HepG2 (cell line): ENCODE data around the gene ARHGAP32. TPM values are rescaled to one million over a fixed set of nuclear protein-coding genes. Genes with fewer than 3 reads are reported as not detected.

Source experiments
- ATAC-seq: fragments of 200-7000 bp; cut with Tn5 transposase; 3 replicates; pipeline ENCODE4 v1.9.1; 2020; ENCODE audit warnings: mild to moderate bottlenecking, moderate library complexity
- BruUV-seq: library from RNA; stranded (reverse); fragments of 400-500 nt; replicated peaks from 2 replicates; lab custom pipeline; 2021; lab: Mats Ljungman, UMichigan
- CTCF ChIA-PET: fragments of 300-600 bp; formaldehyde crosslinking; extraction: SDS; loops from one replicate; lab custom pipeline; 2021; ENCODE audit warnings: low total read pairs, inconsistent platforms, low intra/inter-chr PET ratio; lab: Yijun Ruan, JAX
- POLR2A ChIA-PET: fragments of 350-600 bp; sonication (Branson Sonifier 250); formaldehyde crosslinking; loops from one replicate; lab custom pipeline; 2020; ENCODE audit warnings: antibody characterized with exemption, inconsistent platforms; lab: Yijun Ruan, JAX
- DNase-seq: peaks from one replicate; pipeline ENCODE4 v3.0.0-alpha.2; 2015; ENCODE audit warnings: low spot score
- FAIRE-seq: peaks from 3 replicates; lab custom pipeline; 2011; peaks lifted over from hg19 to GRCh38; lab: Jason Lieb, UNC
- H2AFZ ChIP-seq: one replicate; pipeline ENCODE4 v1.6.1; 2011; ENCODE audit warnings: low read length, inconsistent platforms
- H3K27ac ChIP-seq: fragments of 300-600 bp; 3 replicates; pipeline ENCODE4 v1.8.0; 2011; ENCODE audit warnings: mixed run types, mild to moderate bottlenecking, mixed read lengths, low read length, inconsistent platforms; ENCODE audit not compliant: insufficient read depth; ENCODE audit errors: extremely low read length
- H3K27me3 ChIP-seq, 2 experiments: fragments of 200-600 bp in 1 of 2; 2 replicates in 1 of 2; 3 replicates in 1 of 2; pipeline versions ENCODE4 v1.6.0 to v1.8.0; 2011; ENCODE audit warnings: low read length in 2 of 2, mild to moderate bottlenecking in 2 of 2, moderate library complexity in 2 of 2, inconsistent platforms in 1 of 2; ENCODE audit not compliant: insufficient read depth in 2 of 2, control insufficient read depth in 1 of 2
- H3K36me3 ChIP-seq, 2 experiments: fragments of 200-600 bp in 1 of 2; replicated peaks in 1 of 2; 2 replicates in 1 of 2; 3 replicates in 1 of 2; pipeline versions ENCODE4 v1.5.1 to v1.8.0; 2011; ENCODE audit warnings: low read length in 2 of 2, inconsistent platforms in 1 of 2; ENCODE audit not compliant: insufficient read depth in 2 of 2, control insufficient read depth in 1 of 2
- H3K4me1 ChIP-seq: 2 replicates; pipeline ENCODE4 v1.5.1; 2012; ENCODE audit warnings: low read length, inconsistent platforms; ENCODE audit not compliant: insufficient read depth
- H3K4me2 ChIP-seq: 2 replicates; pipeline ENCODE4 v1.6.0; 2011; ENCODE audit warnings: low read depth, low read length, inconsistent platforms
- H3K4me3 ChIP-seq, 3 experiments: fragments of 200-600 bp in 1 of 3; sonication (generic), shearing (Covaris generic) in 1 of 3; replicated peaks in 1 of 3; 2 replicates each; pipeline ENCODE4 v1.5.1; 2011 to 2016; ENCODE audit warnings: low read length in 3 of 3, inconsistent platforms in 2 of 3, low read depth in 2 of 3, mild to moderate bottlenecking in 2 of 3, control low read depth in 1 of 3, mixed read lengths in 1 of 3; ENCODE audit not compliant: insufficient read depth in 1 of 3
- H3K79me2 ChIP-seq: one replicate; pipeline ENCODE4 v1.6.1; 2011; ENCODE audit warnings: low read length, inconsistent platforms; ENCODE audit not compliant: insufficient read depth
- H3K9ac ChIP-seq: 2 replicates; pipeline ENCODE4 v1.6.0; 2011; ENCODE audit warnings: mild to moderate bottlenecking, low read depth, low read length, inconsistent platforms; ENCODE audit not compliant: insufficient read depth
- H3K9me3 ChIP-seq: 2 replicates; pipeline ENCODE4 v1.5.1; 2012; ENCODE audit warnings: mild to moderate bottlenecking, low read length
- H4K20me1 ChIP-seq: 2 replicates; pipeline ENCODE4 v1.6.0; 2011; ENCODE audit warnings: inconsistent platforms, mild to moderate bottlenecking, low read length, moderate library complexity; ENCODE audit not compliant: insufficient read depth
- BATF2 ChIP-seq: sonication (generic); formaldehyde crosslinking; IDR thresholded peaks from 2 replicates; pipeline ENCODE4 v1.8.0; 2022; ENCODE audit warnings: mild to moderate bottlenecking, missing genetic modification reagents, moderate library complexity
- E2F1 ChIP-seq: sonication (generic); formaldehyde crosslinking; IDR thresholded peaks from 2 replicates; pipeline ENCODE4 v1.5.0; 2020; ENCODE audit warnings: missing genetic modification reagents
- ETV6 ChIP-seq: sonication (generic); formaldehyde crosslinking; conservative IDR thresholded peaks from 2 replicates; pipeline ENCODE4 v1.4.0; 2020; ENCODE audit warnings: missing genetic modification reagents
- JUNB ChIP-seq: sonication (generic); formaldehyde crosslinking; IDR thresholded peaks from 2 replicates; pipeline ENCODE4 v1.8.0; 2022; ENCODE audit warnings: missing genetic modification reagents, mild to moderate bottlenecking, borderline replicate concordance
- MEIS2 ChIP-seq: sonication (generic); formaldehyde crosslinking; IDR thresholded peaks from 2 replicates; pipeline ENCODE4 v1.9.0; 2021; ENCODE audit warnings: mild to moderate bottlenecking, missing genetic modification reagents
- NFYB ChIP-seq: sonication (generic); formaldehyde crosslinking; IDR thresholded peaks from 2 replicates; pipeline ENCODE4 v1.4.0; 2020; ENCODE audit warnings: missing genetic modification reagents
- PCBP2 ChIP-seq: fragments of 200-400 bp; formaldehyde crosslinking; optimal IDR thresholded peaks from 2 replicates; pipeline ENCODE3; 2018; ENCODE audit warnings: low read length, low read depth; ENCODE audit not compliant: poor library complexity, severe bottlenecking
- SP5 ChIP-seq: IDR thresholded peaks from 2 replicates; pipeline ENCODE4 v1.6.1; 2016; ENCODE audit warnings: low read depth, borderline replicate concordance
- ZNF20 ChIP-seq: sonication (generic); formaldehyde crosslinking; IDR thresholded peaks from 2 replicates; pipeline ENCODE4 v1.4.0; 2020; ENCODE audit warnings: mild to moderate bottlenecking, moderate library complexity, missing genetic modification reagents
- ZNF570 ChIP-seq: sonication (generic); formaldehyde crosslinking; IDR thresholded peaks from 2 replicates; pipeline ENCODE4 v1.4.0; 2020; ENCODE audit warnings: mild to moderate bottlenecking, missing genetic modification reagents, borderline replicate concordance
- WGBS: methylation state at CpG from one replicate; pipeline ENCODE4 v1.1.6; 2017; ENCODE audit warnings: low lambda C conversion rate; 5-methylcytosine and 5-hydroxymethylcytosine counted together
- in situ Hi-C: cut with HindIII; loops from 2 replicates; pipeline ENCODE4 v1.10.0; 2017; ENCODE audit warnings: low pct_unique_long_range_greater_than_20kb; ENCODE audit not compliant: extremely low pct_ligation_motif_present
- intact Hi-C: fragments of 100-400 bp; cut with micrococcal nuclease; formaldehyde crosslinking; loops from one replicate; pipeline ENCODE4 v1.10.0; 2022; ENCODE audit not compliant: unreplicated experiment
- polyA plus RNA-seq, 8 experiments: library from polyadenylated mRNA; depleted of rRNA in 3 of 8; stranded (reverse) in 7 of 8; unstranded in 1 of 8; fragments of >200 nt; fragmentation: Illumina TruSeq in 4 of 8; extraction: Trizol in 4 of 8; gene quantifications; 2 replicates each; pipeline versions ENCODE4 v1.2.1 to v1.2.3, GENCODE V29; 2011 to 2016; ENCODE audit warnings: low read depth in 4 of 8, missing spikeins in 1 of 8, mixed read lengths in 1 of 8; ENCODE audit not compliant: insufficient read depth in 1 of 8
- total RNA-seq, 5 experiments: library from RNA; depleted of rRNA; stranded (reverse); fragments of >200 nt; fragmentation: Illumina TruSeq; extraction: Trizol; gene quantifications; 2 replicates each; pipeline ENCODE4 v1.2.3, GENCODE V29; 2016; ENCODE audit warnings: low read depth in 1 of 5

The ARHGAP32 gene
- total and polyA plus RNA-seq, 2 of the 13 experiments (the other 11 are each of a cell fraction or from before 2014, with no cell fraction given) = 6.3 to 8.2 TPM

- Histone ChIP-seq H3K27me3 (no peaks in the 10 kb centered on the region), H4K20me1 (no peaks in the 10 kb centered on the region), H3K4me1 (peaks cover 23% of the 10 kb centered on the region), H3K9me3 (peaks cover 13% of the 10 kb centered on the region), H3K27ac (no peak overlapping the region), H3K9ac (no peak overlapping the region), H3K79me2 (peaks cover 27% of the 10 kb centered on the region), H3K4me3 (no peak overlapping the region), H3K4me2 (no peak overlapping the region), H3K36me3 (no peaks in the 10 kb centered on the region; a peak in 1 of 5 replicates)
- 95% methylated on average over 2 of the region's 2 CpGs for WGBS
- ATAC-seq = no peak
- DNase-seq = no peak
- no peak for FAIRE-seq
- ChIA-PET POLR2A (no interaction called here), CTCF (no interaction called here)
- in situ Hi-C loops = no loop called here
- BruUV-seq = no TSS peak
- intact Hi-C loops = no loop called here
- TF ChIP-seq ZNF20 (no peak), BATF2 (no peak), E2F1 (CRISPR knock-in tag) (no peak), PCBP2 (no peak), ZNF570 (CRISPR knock-in tag) (no peak), SP5 (CRISPR knock-in tag) (no peak), MEIS2 (CRISPR knock-in tag) (no peak), JUNB (no peak), NFYB (CRISPR knock-in tag) (no peak), ETV6 (no peak)
- TF ChIP-seq, all 625 proteins: peak for 0
- H2AFZ ChIP-seq = no peak overlapping the region
Measured at GRCh38 chr11:129223701-129224149, 31.6 kb upstream of the ARHGAP32 start.
